Activated CD8-positive, alpha-beta memory T cell treated with anti-CD3 and anti-CD28 coated beads for 1 hour (primary cell): Measurements from ENCODE around the gene CD2AP.

ENCODE experiments used
- DNase-seq, 2 donors: peaks; one replicate each; pipeline ENCODE4 v3.0.0-alpha.2; 2020; ENCODE audit warnings: low read depth in 1 of 2; ENCODE audit errors: extremely low read depth in 1 of 2

CD2AP gene

GRCh38 chr6:47495207-47495606 lies 17.6 kb downstream of the CD2AP start:
- no peak for DNase-seq

- no peak for DNase-seq
Observed at GRCh38 chr6:47495954-47496545, 18.5 kb downstream of the CD2AP start.

DNA sequence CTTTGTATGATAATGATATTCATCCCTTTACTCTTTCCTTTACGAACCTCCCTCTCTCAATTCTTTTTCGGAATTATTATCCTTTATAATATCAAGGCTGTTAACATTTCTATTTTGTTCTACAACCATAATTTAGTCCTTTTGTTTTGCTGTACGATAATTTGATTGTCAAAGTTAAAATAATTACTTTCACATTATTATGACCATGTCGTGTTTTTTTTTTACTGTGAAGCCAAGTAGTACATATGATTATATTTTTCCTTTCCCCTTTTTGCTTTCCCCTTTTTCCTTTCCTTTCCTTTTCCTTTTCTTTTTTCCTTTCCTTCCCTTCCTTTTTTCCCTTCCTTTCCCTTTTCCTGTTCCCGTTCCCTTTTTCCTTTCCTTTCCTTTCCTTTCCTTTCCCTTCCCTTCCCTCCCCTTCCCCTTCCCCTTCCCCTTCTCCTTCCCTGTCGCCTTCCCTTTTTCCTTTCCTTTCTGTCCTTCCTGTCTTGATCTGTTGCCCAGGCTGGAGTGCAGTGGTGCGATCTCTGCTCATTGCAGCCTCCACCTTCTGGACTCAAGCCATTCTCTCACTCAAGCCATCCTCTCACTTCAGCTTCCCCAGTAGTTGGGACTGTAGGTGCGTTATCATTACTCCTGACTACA lies 19.5 kb downstream of the CD2AP start:
- DNase-seq: no peak

DNA sequence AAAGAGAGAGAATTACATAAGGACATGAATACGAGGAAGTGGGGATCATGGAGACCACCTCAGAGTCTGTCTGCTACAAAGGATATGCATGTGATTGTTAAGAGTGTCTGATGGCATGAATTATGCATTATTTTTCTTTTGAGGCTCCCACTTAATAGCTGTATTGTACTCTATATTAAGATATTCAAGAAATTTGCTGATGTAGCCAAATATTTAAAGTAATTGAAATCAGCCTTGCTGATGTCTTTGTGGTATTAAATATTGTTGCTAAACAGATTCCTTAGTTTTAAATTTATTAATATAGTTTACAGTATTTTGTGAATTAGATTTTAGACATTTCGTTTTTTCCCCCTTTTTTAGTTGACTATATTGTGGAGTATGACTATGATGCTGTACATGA lies 25.3 kb downstream of the CD2AP start:
- DNase-seq: no peak

GRCh38 chr6:47509937-47510336 lies 32.3 kb downstream of the CD2AP start:
- DNase-seq: no peak

DNA sequence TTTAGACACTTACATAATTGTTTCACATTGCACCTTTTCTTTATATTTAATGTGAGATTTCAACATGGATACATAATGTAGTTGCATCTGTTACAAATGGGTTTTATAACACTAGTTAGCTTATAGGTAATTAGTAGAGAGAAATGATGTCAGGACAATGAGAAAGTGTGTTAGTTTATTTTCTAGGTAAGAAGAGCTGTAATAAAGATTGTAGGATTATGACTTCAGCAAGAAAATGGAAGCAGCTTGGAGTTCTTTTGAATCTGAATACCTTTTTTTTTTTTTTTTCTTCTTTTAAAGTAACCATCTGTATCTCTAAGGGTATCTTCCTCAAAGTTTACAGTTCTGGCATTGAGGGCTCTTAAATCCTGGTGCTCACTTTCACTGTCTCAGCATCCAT lies 35.3 kb downstream of the CD2AP start:
- no peak for DNase-seq

DNA sequence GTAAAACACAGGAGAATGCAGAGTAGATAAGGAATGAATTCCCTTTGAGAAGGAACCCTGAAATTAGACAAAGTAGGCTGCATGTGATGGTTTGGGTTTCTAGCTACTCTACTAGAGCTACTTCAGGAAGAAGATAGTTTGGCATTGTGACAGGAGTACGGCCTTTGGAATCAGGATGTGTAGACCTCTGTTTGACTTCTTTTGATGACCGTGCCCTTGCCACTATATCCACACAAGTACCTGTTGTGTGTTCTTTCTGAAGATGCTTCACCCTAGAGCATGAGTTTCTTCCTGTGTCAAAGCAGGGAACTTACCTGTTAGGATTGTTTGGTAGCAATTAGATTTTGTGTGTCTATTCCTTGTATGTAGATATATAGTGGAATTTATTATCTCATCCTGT lies 41.7 kb downstream of the CD2AP start:
- no peak for DNase-seq

DNA sequence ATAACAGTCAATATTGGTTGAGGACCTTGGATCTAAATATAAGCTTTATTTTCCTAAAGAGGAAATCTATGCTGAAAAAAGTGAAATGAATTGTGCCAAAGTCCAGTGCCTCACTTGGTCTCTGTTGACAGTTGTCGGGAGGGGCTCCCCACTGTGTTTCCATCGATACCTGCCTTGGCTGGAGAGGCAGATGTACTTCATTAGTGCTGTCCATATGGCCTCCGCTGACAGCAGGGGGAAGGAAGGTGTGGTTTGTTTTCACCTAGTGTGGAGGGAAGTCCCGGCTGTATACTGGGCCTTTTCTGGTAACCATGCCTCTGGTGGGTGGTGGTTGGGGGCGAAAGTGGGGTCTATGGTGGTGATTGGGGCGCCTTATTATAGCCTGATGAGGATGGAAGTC lies 42.7 kb downstream of the CD2AP start:
- no peak for DNase-seq

DNA sequence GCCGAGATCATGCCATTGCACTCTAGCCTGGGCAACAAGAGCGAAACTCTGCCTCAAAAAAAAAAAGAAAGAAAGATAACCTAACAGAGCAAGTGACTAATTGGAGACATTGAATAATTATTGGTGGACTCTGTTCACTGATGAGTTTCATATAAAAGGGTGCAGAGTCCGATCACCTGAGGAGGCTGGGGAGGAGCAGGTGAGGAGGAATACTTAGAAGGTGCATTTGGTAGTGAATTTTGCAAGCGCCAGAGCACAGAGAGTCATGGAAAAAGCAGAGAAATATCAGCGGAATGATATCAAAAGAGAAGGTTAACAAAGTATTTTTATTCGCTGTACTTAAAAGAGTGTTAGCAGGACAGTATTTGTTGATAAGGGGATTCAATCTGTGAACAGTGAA lies 44.4 kb downstream of the CD2AP start:
- DNase-seq: no peak

- no peak for DNase-seq
Observed at GRCh38 chr6:47524136-47524845, 46.7 kb downstream of the CD2AP start.

DNA sequence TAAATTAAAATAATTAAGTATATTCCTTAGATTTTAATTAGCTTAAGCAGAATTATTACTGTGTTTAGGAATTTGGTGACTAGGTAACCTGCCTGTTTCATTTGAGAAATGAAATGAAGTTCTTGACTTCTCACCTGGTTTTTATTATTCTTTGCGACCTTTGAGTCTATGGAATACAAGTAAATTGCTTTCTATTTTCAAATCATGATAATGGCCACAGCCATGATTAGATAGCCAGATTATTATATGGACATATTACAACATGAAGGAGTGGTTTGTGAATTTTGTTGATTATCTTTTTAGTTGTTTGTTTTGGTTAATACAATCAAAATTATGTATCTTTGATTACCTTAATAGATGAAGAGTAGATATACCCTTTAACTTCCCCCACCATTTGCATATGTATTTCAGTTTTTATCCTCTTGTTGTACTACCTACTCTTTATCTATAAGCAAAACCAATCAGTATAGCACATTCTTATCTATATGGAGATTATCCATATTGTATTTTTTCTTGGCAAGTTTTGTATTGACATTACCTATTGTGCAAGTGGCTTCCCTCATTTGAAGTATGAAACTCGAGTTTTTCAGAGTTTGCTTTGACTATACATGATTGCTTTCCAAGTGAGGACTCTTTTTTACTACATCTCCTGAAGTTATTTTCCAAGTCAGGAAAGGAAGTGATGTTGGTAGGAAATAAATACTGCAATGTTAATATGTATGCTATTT lies 47.9 kb downstream of the CD2AP start:
- no peak for DNase-seq

- no peak for DNase-seq
Observed at GRCh38 chr6:47527274-47527673, 49.7 kb downstream of the CD2AP start.

DNA sequence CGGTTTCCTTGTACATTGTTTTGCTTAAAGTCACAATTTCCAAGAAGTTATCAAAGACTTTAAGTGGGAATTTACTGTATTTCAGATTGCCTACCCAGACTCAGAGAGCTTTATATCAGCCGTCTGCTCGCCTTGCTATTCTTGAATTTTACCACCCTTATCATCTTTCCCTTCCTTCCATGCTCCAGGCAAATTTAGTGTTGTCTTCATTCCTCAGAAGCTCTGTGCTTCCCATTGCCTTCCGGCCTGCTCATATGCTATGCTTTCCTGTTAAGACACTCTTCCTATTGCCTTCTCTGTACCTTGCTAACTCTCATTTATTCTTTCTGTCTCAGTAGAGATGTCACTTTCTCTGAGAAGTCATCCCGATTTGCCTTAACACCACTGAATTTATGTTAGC lies 52.1 kb downstream of the CD2AP start:
- DNase-seq: no peak

DNA sequence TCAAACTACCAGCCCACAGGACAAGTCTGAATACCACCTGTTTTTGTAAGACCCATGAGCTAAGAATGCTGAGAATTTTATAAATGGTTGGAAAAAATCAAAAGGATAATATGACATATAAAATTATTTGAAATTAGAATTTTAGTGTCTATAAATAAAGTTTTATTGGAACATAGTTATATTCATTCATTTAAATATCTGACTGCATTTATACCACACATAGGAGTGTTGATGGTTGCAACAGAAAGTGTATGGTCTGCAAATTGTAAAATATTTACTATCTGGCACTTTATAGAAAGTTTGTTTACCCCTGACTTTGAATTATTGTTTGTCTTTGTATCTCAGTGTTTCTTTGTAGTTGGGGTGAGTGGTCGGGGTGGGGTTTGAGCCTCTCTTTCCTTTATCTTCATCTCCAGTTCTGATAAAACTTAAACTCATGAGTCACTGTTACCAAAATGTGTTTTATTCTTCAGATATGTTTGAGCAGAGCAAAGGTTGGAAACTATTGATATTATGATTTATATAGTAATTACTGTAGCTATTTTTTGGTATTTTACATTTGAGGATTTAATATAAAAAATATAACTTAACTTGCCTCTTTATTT lies 55.5 kb downstream of the CD2AP start:
- no peak for DNase-seq

DNA sequence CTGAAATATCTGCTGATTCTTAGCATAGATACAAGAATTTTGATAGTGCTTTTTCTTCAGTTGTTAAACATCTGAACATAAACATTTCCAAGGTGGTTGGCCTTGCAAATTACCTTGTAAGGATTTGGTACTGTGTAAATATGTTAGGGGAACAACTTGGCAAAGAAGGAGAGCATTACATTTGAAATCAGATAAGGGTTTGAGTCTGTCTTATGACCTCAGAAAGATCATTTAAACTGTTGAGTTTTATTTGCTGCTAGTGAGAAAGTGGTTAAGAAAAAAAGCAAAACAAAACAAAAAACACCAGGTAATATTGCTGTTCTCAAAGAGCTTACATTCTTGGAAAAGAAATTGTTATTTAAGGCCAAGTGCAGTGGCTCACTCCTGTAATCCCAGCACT lies 56.5 kb downstream of the CD2AP start:
- DNase-seq: no peak

GRCh38 chr6:47535316-47536225 lies 58.0 kb downstream of the CD2AP start:
- DNase-seq: no peak

GRCh38 chr6:47536816-47537401 lies 59.3 kb downstream of the CD2AP start:
- no peak for DNase-seq

DNA sequence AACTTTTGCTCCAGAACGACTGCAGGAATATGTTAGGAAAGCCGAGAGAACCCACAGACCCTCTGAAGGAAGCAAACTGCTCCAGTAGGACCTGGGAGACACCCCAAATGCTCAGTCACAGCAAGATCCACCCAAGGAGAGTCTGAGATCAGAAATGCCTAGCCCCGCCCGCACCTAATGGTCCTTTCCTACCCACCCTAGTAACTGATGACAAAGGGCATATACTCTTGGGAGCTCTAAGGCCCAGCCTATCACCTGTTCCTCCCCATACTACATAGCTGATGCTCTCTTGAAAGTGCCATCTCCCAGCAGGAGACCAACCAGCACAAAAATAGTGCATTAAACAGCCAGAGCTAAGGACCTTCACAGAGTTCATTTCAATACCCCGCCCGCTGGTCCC lies 67.6 kb downstream of the CD2AP start:
- DNase-seq: no peak

GRCh38 chr6:47551670-47552069 lies 74.1 kb downstream of the CD2AP start:
- no peak for DNase-seq

DNA sequence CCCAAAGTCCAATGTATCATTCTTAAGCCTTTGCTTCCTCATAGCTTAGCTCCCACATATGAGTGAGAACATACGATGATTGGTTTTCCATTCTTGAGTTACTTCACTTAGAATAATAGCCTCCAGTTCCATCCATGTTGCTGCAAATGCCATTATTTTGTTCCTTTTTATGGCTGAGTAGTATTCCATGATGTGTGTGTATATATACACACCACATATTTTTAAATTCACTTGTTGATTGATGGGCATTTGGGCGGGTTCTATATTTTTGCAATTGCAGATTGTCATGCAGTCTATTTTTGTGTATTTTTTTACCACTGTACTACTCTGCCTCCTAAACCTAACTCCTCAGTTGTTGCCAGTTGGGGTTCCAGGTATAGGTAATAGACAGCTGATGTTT lies 74.7 kb downstream of the CD2AP start:
- no peak for DNase-seq
